Keratinocyte (primary cell): Measurements from ENCODE around the gene LRRIQ1. TPM values are rescaled to one million over a fixed set of nuclear protein-coding genes. Genes with fewer than 3 reads are reported as not detected.

ENCODE experiments used
- DNase-seq: peaks from one replicate; pipeline ENCODE4 v3.0.0-alpha.2; 2011; ENCODE audit warnings: low read depth, missing footprints, low spot score
- FAIRE-seq: peaks from 2 replicates; lab custom pipeline; 2011; peaks lifted over from hg19 to GRCh38; lab: Jason Lieb, UNC
- H2AFZ ChIP-seq: 2 replicates; pipeline ENCODE4 v1.6.0; 2012; ENCODE audit warnings: low read length, control low read depth, inconsistent platforms; ENCODE audit not compliant: control insufficient read depth
- H3K27ac ChIP-seq: 2 replicates; pipeline ENCODE4 v1.5.1; 2011; ENCODE audit warnings: low read length; ENCODE audit not compliant: control insufficient read depth, insufficient read depth
- H3K27me3 ChIP-seq: 3 replicates; pipeline ENCODE4 v1.6.0; 2011; ENCODE audit warnings: low read length; ENCODE audit not compliant: control insufficient read depth, insufficient read depth; ENCODE audit errors: extremely low read depth
- H3K36me3 ChIP-seq, 2 experiments: 2 replicates in 1 of 2; 3 replicates in 1 of 2; pipeline ENCODE4 v1.5.1; 2011; ENCODE audit warnings: low read length in 2 of 2, mild to moderate bottlenecking in 1 of 2; ENCODE audit not compliant: control insufficient read depth in 2 of 2, insufficient read depth in 2 of 2; ENCODE audit errors: extremely low read depth in 1 of 2
- H3K4me1 ChIP-seq: 3 replicates; pipeline ENCODE4 v1.5.1; 2011; ENCODE audit warnings: low read length; ENCODE audit not compliant: control insufficient read depth, insufficient read depth; ENCODE audit errors: extremely low read depth
- H3K4me2 ChIP-seq: 3 replicates; pipeline ENCODE4 v1.6.0; 2011; ENCODE audit warnings: low read depth, low read length; ENCODE audit not compliant: control insufficient read depth, insufficient read depth; ENCODE audit errors: extremely low read depth
- H3K4me3 ChIP-seq, 3 experiments: fragments of 200-600 bp in 1 of 3; sonication (generic) in 1 of 3; 2 replicates in 2 of 3; 3 replicates in 1 of 3; pipeline ENCODE4 v1.5.1; 2011 to 2016; ENCODE audit warnings: low read length in 3 of 3, mild to moderate bottlenecking in 3 of 3, control low read depth in 2 of 3, inconsistent platforms in 1 of 3, low read depth in 1 of 3, mixed read lengths in 1 of 3, mixed run types in 1 of 3, moderate library complexity in 1 of 3; ENCODE audit not compliant: control insufficient read depth in 2 of 3, insufficient read depth in 2 of 3; ENCODE audit errors: extremely low read depth in 1 of 3
- H3K79me2 ChIP-seq: 2 replicates; pipeline ENCODE4 v1.6.0; 2012; ENCODE audit warnings: low read length; ENCODE audit not compliant: control insufficient read depth, insufficient read depth
- H3K9ac ChIP-seq: 3 replicates; pipeline ENCODE4 v1.6.0; 2011; ENCODE audit warnings: low read length; ENCODE audit not compliant: control insufficient read depth, insufficient read depth; ENCODE audit errors: extremely low read depth
- H3K9me1 ChIP-seq: 3 replicates; pipeline ENCODE4 v1.6.0; 2011; ENCODE audit warnings: low read length; ENCODE audit not compliant: control insufficient read depth, insufficient read depth; ENCODE audit errors: extremely low read depth
- H3K9me3 ChIP-seq: 2 replicates; pipeline ENCODE4 v1.5.1; 2012; ENCODE audit warnings: low read depth, low read length; ENCODE audit not compliant: control insufficient read depth
- H4K20me1 ChIP-seq: 3 replicates; pipeline ENCODE4 v1.6.0; 2011; ENCODE audit warnings: low read length; ENCODE audit not compliant: control insufficient read depth, insufficient read depth; ENCODE audit errors: extremely low read depth
- CTCF ChIP-seq, 3 experiments: IDR thresholded peaks in 1 of 3; conservative IDR thresholded peaks in 1 of 3; optimal IDR thresholded peaks in 1 of 3; 2 replicates in 2 of 3; 3 replicates in 1 of 3; pipeline versions ENCODE3 to v1.5.1; 2011; ENCODE audit warnings: low read length in 3 of 3, mild to moderate bottlenecking in 3 of 3, moderate library complexity in 2 of 3, control low read depth in 1 of 3, inconsistent platforms in 1 of 3; ENCODE audit not compliant: insufficient read depth in 2 of 3; ENCODE audit errors: extremely low read depth in 1 of 3
- EZH2 ChIP-seq: IDR thresholded peaks from one replicate; pipeline ENCODE4 v1.6.1; 2012; ENCODE audit warnings: inconsistent platforms, mild to moderate bottlenecking, low read length, moderate library complexity
- dilution Hi-C: fragments of 300-500 bp; cut with MboI; formaldehyde crosslinking; loops from one replicate; pipeline ENCODE4 v1.7.0; 2020; ENCODE audit warnings: low sequenced_read_pairs; ENCODE audit not compliant: extremely low pct_ligation_motif_present
- polyA plus RNA-seq, 5 experiments: library from polyadenylated mRNA; depleted of rRNA in 3 of 5; stranded (reverse) in 3 of 5; stranded (forward) in 1 of 5; unstranded in 1 of 5; fragments of >200 nt; gene quantifications; 1 replicate in 1 of 5; 2 replicates in 3 of 5; 3 replicates in 1 of 5; pipeline versions ENCODE4 v1.2.1 to v1.2.3, GENCODE V29; 2011 to 2012; ENCODE audit warnings: missing spikeins in 2 of 5, low read depth in 1 of 5, low replicate concordance in 1 of 5

The LRRIQ1 gene
- polyA plus RNA-seq, 1 donor (not counting 4 experiments of a cell fraction or from before 2014, with no cell fraction given), result 0.84 TPM

- no peak overlapping the region for H3K4me3 ChIP-seq
- no peak overlapping the region for H3K9ac ChIP-seq
- no peak for DNase-seq
- H3K4me1 ChIP-seq, result no peaks in the 10 kb centered on the region
- H3K9me1 ChIP-seq, result no peaks in the 10 kb centered on the region
- no peaks in the 10 kb centered on the region for H3K9me3 ChIP-seq
- no peak overlapping the region for H2AFZ ChIP-seq
- no peak for TF ChIP-seq EZH2
- TF ChIP-seq CTCF (optimal IDR thresholded peaks at IDR 0.05 in 1 of 3, IDR thresholded peaks at IDR 0.05 in 1 of 3, conservative IDR thresholded peaks at IDR 0.05 in 1 of 3; ENCODE audit: extremely low read depth in 1 of 3, insufficient read depth in 2 of 3, low read length in 3 of 3), result no peak
- H3K27ac ChIP-seq, result no peak overlapping the region
- H3K27me3 ChIP-seq, result no peaks in the 10 kb centered on the region
- dilution Hi-C loops, result no loop called here
- no peaks in the 10 kb centered on the region for H4K20me1 ChIP-seq
- no peak overlapping the region for H3K4me2 ChIP-seq
- no peaks in the 10 kb centered on the region for H3K36me3 ChIP-seq
- no peaks in the 10 kb centered on the region for H3K79me2 ChIP-seq
- no peak for FAIRE-seq
Measured at GRCh38 chr12:85163752-85164321, 127.7 kb downstream of the LRRIQ1 start.

GRCh38 chr12:85179680-85180270 lies 143.6 kb downstream of the LRRIQ1 start:
- Histone ChIP-seq H3K4me1 (no peaks in the 10 kb centered on the region), H3K36me3 (no peaks in the 10 kb centered on the region), H4K20me1 (no peaks in the 10 kb centered on the region), H3K9me3 (no peaks in the 10 kb centered on the region), H3K27ac (no peak overlapping the region), H3K9me1 (no peaks in the 10 kb centered on the region), H3K4me2 (no peak overlapping the region), H3K9ac (no peak overlapping the region), H3K4me3 (no peak overlapping the region), H2AFZ (no peak overlapping the region), H3K27me3 (no peaks in the 10 kb centered on the region), H3K79me2 (no peaks in the 10 kb centered on the region)
- dilution Hi-C loops, result no loop called here
- TF ChIP-seq CTCF (optimal IDR thresholded peaks at IDR 0.05 in 1 of 3, IDR thresholded peaks at IDR 0.05 in 1 of 3, conservative IDR thresholded peaks at IDR 0.05 in 1 of 3; ENCODE audit: extremely low read depth in 1 of 3, insufficient read depth in 2 of 3, low read length in 3 of 3) (no peak), EZH2 (no peak)
- no peak for FAIRE-seq
- DNase-seq, result no peak
